Heart left ventricle (tissue), 13 donors: ENCODE data around the gene RAB40A.

Experiments used
- CTCF ChIP-seq, 12 donors: fragments of 200-600 bp; sonication (generic) in 4 of 12; IDR thresholded peaks; one replicate each; pipeline versions ENCODE4 v1.5.0 to v1.8.0; 2018 to 2022; ENCODE audit warnings: antibody characterized with exemption in 12 of 12, mild to moderate bottlenecking in 5 of 12
- POLR2A ChIP-seq, 2 donors: fragments of 450-650 bp; IDR thresholded peaks; one replicate each; pipeline ENCODE4 v1.6.1; 2017; ENCODE audit warnings: antibody characterized with exemption in 2 of 2, mild to moderate bottlenecking in 2 of 2, moderate library complexity in 2 of 2
- donor health status: ischemic (EF 13 %, LVEDD 7.1; RV severe dilation, severe dysfunction).
- donor health status: DM: no; HTN: yes; CAD: no.
- donor health status: DM: no; HTN: no; CAD: no.
- donor health status: ischemic (EF 25% LVEDD 6.9; RV normal size, moderate dysfunction).
- donor health status: ischemic (EF 25% LVEDD 5.7; RV mildly dilated, moderate dysfunction).
- donor health status: ischemic (EF 35%, LVEDD 5.7; RV mildly dilated, moderate dysfunction).
- donor health status: nonischemic (EF 11% LVEDD 7.7; RV severe dilation, severe dysfunction).
- donor health status: DM: yes; HTN: yes; CAD: no.
- donor health status: PGD.
- donor health status: ischemic (EF 29% LVEDD 5.4; RV normal size, mild dysfunction).
- donor health status: nonischemic (EF 23%, LVEDD 6.1; RV moderate dilation, normal function).

- no peak for TF ChIP-seq POLR2A (IDR thresholded peaks at IDR 0.05)
- TF ChIP-seq CTCF (IDR thresholded peaks at IDR 0.05) = no peak
Observed at GRCh38 chrX:103475381-103475780, 43.9 kb downstream of the RAB40A start.
